ENCODE data around the gene ATG101.
A peak's percentile ranks its signal among the peaks of the same experiment; 100 is the strongest.

ATG101 gene

GRCh38 chr12:52042706-52043385 is 26.9 kb upstream of the ATG101 start:
- DNase-seq (ENCODE audit: low spot score): no peak

GRCh38 chr12:52043386-52044212 is 26.2 kb upstream of the ATG101 start:
- peak; percentile 33 for DNase-seq (ENCODE audit: low spot score)

GRCh38 chr12:52044292-52044983 is 25.3 kb upstream of the ATG101 start:
- peak; percentile 91 for DNase-seq (ENCODE audit: low spot score)

- DNase-seq (ENCODE audit: low spot score): no peak
Observed at GRCh38 chr12:52045794-52046199, 24.0 kb upstream of the ATG101 start.

GRCh38 chr12:52046859-52047258 is 22.9 kb upstream of the ATG101 start:
- no peak for DNase-seq (ENCODE audit: low spot score)

- DNase-seq (ENCODE audit: low spot score): no peak
Observed at GRCh38 chr12:52049286-52049685, 20.5 kb upstream of the ATG101 start.

- no peak for DNase-seq (ENCODE audit: low spot score)
Observed at GRCh38 chr12:52049688-52050087, 20.1 kb upstream of the ATG101 start.

GRCh38 chr12:52050116-52050757 is 19.5 kb upstream of the ATG101 start:
- DNase-seq (ENCODE audit: low spot score): no peak

- peak; percentile 98 for DNase-seq (ENCODE audit: low spot score)
Observed at GRCh38 chr12:52050758-52051541, 18.8 kb upstream of the ATG101 start, which contains the start of gene NR4A1. Gene NR4A1, plus strand, starts transcription at chr12:52051442. Its CDS starts 2,887 bp downstream, at chr12:52054329.

GRCh38 chr12:52052468-52053186 is 17.2 kb upstream of the ATG101 start:
- no peak for DNase-seq (ENCODE audit: low spot score)

- DNase-seq (ENCODE audit: low spot score): no peak
Observed at GRCh38 chr12:52053536-52054209, 16.1 kb upstream of the ATG101 start.

- DNase-seq (ENCODE audit: low spot score): no peak
Observed at GRCh38 chr12:52054231-52054832, 15.4 kb upstream of the ATG101 start.

- DNase-seq (ENCODE audit: low spot score): no peak
Observed at GRCh38 chr12:52054833-52055730, 14.7 kb upstream of the ATG101 start.

- DNase-seq (ENCODE audit: low spot score): no peak
Observed at GRCh38 chr12:52055731-52056711, 13.8 kb upstream of the ATG101 start.

GRCh38 chr12:52056801-52057637 is 12.8 kb upstream of the ATG101 start:
- DNase-seq (ENCODE audit: low spot score): peak; percentile 74

Data from GM03348 (cell line).